NCI-H510A treated with DMSO at 0.1 percent for 48 hours (cell line): Measurements from ENCODE around the gene SLC30A7.
A peak's percentile ranks its signal among the peaks of the same experiment; 100 is the strongest.

Experiments used
- DNase-seq: peaks from one replicate; lab custom pipeline; 2025; lab: John Stamatoyannopoulos, UW

The SLC30A7 gene

GRCh38 chr1:101025657-101026429, 130.0 kb downstream of the SLC30A7 start, which contains the start of gene DPH5:
TSS of gene DPH5 (minus strand) at chr1:101025784. CDS start at chr1:101025443, 341 bp downstream.
- peak; percentile 80 for DNase-seq

GRCh38 chr1:101026430-101026788, 130.5 kb downstream of the SLC30A7 start:
- no peak for DNase-seq

- DNase-seq, result no peak
Measured at GRCh38 chr1:101027194-101027772, 131.4 kb downstream of the SLC30A7 start.

- no peak for DNase-seq
Measured at GRCh38 chr1:101028466-101028865, 132.6 kb downstream of the SLC30A7 start.

GRCh38 chr1:101029184-101029583, 133.3 kb downstream of the SLC30A7 start:
- no peak for DNase-seq

- DNase-seq, result no peak
Measured at GRCh38 chr1:101030881-101031280, 135.0 kb downstream of the SLC30A7 start.
